NT2/D1 (cell line): Measurements from ENCODE around the gene LGI2.

Experiments used
- YY1 ChIP-seq: IDR thresholded peaks from 2 replicates; pipeline ENCODE4 v1.6.1; 2011; ENCODE audit not compliant: insufficient read length, insufficient read depth
- ZNF274 ChIP-seq: IDR thresholded peaks from 2 replicates; pipeline ENCODE4 v1.6.1; 2011; ENCODE audit warnings: mild to moderate bottlenecking, low read depth, low read length

DNA sequence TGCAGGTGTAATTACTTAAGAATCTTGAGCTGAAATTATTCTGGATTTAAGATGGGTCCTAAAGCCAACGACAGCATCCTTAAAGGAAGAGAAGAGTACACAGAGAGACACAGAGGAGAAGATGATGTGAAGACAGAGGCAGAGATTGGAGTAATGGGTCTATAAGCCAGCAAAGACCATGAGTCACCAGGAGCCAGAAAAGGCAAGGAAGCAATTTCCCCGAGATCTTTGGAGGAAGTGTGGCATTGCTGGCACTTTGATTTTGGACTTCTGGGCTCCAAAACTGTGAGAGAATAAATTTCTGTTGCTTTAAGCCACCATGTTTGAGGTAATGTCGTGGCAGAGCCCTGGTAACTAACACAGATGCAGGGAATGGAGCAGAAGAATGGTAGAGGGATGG lies 32.4 kb upstream of the LGI2 start:
- no peak for TF ChIP-seq YY1
- no peak for TF ChIP-seq ZNF274
